ENCODE data around the gene CAPN13.

CAPN13 gene

DNA sequence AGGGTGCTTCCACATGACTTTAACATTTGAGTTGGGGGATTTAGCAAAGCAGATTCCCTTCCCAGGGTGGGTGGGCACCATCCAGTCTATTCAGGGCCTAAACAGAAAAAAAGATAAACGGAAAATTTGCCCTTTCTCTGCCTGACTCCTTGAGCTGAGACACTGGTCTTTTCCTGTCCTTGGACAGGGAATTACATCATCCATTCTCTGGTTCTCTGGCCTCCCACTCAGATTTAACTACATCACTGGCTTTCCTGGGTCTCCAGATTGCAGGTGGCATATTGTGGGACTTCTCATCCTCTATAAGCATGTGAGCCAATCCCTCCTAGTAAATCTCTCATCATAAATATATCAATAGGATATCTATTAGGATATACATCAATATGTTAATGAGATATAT, 25.8 kb downstream of the CAPN13 start:
- H3K4me3 ChIP-seq (ENCODE audit: low read depth, low read length): no peak overlapping the region
- TF ChIP-seq, protein P1, sequence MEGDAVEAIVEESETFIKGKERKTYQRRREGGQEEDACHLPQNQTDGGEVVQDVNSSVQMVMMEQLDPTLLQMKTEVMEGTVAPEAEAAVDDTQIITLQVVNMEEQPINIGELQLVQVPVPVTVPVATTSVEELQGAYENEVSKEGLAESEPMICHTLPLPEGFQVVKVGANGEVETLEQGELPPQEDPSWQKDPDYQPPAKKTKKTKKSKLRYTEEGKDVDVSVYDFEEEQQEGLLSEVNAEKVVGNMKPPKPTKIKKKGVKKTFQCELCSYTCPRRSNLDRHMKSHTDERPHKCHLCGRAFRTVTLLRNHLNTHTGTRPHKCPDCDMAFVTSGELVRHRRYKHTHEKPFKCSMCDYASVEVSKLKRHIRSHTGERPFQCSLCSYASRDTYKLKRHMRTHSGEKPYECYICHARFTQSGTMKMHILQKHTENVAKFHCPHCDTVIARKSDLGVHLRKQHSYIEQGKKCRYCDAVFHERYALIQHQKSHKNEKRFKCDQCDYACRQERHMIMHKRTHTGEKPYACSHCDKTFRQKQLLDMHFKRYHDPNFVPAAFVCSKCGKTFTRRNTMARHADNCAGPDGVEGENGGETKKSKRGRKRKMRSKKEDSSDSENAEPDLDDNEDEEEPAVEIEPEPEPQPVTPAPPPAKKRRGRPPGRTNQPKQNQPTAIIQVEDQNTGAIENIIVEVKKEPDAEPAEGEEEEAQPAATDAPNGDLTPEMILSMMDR (IDR thresholded peaks at IDR 0.05; ENCODE audit: low read depth, low read length, missing control alignments): no peak
- in situ Hi-C loops (cut with HindIII; ENCODE audit: low sequenced_read_pairs): no loop called here
- DNase-seq (ENCODE audit: low read depth): no peak

DNA sequence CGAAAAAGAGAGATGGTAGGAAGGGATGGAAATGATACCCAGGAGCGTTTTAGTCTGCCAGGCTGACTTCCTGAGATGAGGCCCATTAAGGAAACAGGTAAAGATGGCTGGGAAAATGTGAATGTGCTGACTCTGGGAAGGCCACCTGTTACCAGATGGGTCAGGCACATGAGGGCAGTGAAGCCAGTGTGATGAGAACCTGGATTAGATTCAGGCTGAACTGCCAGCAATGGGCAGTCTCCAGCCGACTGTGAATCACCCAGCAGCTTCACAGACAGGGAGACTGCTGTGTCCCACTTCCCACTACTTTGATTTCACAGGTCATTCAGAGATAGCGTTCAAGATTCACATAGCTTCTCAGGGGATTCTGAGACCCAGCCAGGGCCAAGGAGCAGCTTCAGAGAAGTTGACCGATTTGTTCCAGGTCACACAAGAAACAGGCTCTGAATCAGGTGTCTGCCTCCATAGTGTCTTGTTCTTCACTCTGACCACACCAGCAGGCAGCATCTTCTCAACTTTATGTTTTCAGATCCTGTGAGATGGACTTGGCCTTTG, 26.4 kb downstream of the CAPN13 start:
- DNase-seq (ENCODE audit: low read depth): no peak
- in situ Hi-C loops (cut with HindIII; ENCODE audit: low sequenced_read_pairs): no loop called here
- TF ChIP-seq, protein P1 (IDR thresholded peaks at IDR 0.05; ENCODE audit: low read depth, low read length, missing control alignments): no peak
- H3K4me3 ChIP-seq (ENCODE audit: low read depth, low read length): no peak overlapping the region

DNA sequence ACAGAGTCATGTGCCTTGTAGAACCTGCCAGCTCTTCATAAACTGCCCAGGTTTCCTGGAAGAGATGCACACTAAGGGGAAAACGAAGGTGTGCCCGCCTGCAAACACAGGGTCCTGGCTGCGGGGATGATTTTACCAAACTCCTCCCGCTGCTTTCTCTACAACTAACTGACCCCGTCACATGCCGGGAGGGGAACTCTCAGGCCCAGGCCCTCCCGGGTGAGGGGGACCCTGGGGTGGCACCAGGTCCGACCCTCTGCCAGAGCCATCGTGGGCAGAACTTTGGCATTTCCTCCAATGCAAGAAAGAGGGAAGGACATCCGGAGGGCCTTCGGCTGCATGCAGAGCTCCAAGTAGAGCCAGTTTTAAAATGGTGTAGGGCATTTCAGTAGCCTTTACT, 28.6 kb downstream of the CAPN13 start:
- in situ Hi-C loops (cut with HindIII; ENCODE audit: low sequenced_read_pairs): loop anchor here (5.0 kb wide), 1 partner anchor 56 kb away; no protein-coding TSS in a partner anchor
- no peak for DNase-seq (ENCODE audit: low read depth)
- no peak overlapping the region for H3K4me3 ChIP-seq (ENCODE audit: low read depth, low read length)
- TF ChIP-seq, protein P1 (IDR thresholded peaks at IDR 0.05; ENCODE audit: low read depth, low read length, missing control alignments): no peak

DNA sequence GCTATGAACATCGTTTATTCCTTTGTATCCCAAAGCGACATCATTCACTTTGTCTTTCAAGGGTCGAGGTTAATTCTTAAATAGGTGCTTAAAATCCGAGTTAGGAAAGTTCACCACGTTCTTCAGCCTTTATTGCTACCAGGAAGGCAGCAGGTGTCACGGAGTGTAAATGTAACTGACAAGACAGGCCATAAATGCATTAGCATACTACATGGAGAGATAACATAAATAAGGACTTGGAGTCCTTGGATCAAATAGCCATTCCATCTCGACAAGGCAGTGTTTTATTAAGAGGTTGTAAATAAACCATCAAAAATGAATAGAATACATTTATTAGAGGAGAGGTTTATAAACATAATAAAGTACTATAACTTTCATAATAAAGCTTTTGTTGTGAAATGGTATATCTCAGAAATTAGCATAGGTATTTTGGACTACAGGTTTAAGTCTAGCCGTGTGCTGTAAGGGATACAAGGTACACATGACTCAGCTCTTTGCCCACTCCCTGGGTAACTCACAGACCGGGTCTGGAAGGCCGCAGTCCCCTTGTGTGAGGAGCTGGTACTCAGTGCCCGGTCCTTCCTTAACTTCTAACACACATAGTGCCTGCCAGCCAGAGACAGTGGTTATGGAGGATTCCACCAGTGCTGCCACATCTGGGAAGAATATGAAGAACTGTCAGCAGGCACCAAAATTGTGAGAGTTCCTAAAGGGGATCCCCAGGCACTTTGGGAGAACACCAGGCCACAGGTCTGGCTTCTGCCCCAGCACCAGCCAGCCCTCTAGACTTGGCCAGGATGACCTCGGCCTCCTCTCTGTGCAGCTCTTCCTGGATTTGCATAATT, 29.4 kb downstream of the CAPN13 start:
- no peak for DNase-seq (ENCODE audit: low read depth)
- in situ Hi-C loops (cut with HindIII; ENCODE audit: low sequenced_read_pairs): loop anchor here (5.0 kb wide), 1 partner anchor 56 kb away; no protein-coding TSS in a partner anchor
- TF ChIP-seq, protein P1 (IDR thresholded peaks at IDR 0.05; ENCODE audit: low read depth, low read length, missing control alignments): no peak
- H3K4me3 ChIP-seq (ENCODE audit: low read depth, low read length): no peak overlapping the region

DNA sequence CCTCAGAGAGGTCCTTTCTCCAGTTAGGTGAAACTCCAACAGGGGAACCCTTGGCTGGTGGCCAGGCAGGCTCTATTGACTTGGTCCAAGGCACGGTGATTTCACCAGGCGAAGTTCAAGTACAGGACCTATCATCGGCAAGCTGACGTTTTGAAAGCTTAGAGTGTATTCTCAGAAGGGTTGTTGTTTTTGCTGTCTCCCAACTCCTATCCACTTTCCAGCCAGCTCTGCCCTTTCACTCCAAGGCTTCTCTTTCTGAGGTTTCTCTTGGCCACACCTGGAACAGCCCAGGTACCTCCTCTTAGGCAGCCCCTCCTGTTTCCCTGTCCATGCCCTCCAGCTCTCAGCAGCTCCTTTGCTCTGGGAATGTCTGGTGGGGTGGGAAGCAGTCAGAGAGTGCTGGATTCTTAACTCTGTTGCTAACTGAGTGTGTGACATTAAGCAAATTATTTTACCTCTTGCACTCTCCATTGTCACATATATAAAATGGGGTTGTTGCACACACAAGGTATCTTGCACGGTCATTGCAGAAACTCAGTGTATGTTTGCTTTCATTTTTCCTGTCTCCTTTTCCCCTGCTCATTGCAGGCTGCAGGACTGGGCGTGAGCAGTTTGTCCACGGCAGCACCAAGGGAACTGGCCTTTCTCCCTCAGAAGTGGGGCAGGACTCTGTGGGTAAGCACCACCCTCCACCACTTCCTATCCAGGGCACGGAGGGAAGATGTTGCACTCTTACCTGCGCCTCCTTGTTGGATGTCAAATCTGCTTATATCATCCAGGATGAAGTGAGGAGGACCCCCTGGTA, 30.2 kb downstream of the CAPN13 start:
- in situ Hi-C loops (cut with HindIII; ENCODE audit: low sequenced_read_pairs): loop anchor here (5.0 kb wide), 1 partner anchor 55 kb away; no protein-coding TSS in a partner anchor
- no peak for DNase-seq (ENCODE audit: low read depth)
- H3K4me3 ChIP-seq (ENCODE audit: low read depth, low read length): no peak overlapping the region
- TF ChIP-seq, protein P1 (IDR thresholded peaks at IDR 0.05; ENCODE audit: low read depth, low read length, missing control alignments): no peak

DNA sequence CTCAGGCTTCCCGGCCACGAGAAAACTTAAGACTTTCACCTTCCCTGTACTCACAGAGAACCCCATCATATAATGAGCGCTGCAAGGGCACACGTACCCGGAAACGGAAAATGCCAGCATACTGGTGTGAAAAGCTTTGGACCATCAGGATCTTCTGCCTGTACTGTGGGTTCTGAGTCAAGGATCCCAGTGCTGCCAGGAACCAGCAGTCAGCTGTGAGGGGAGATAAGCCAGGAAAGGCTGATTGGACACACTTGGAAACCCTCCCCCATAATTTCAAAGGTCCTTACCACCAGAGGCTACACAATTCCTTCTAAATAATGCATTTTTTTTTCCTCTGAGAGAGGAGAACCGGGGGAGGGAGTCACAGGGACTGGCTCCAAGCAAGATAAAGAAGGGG, 31.4 kb downstream of the CAPN13 start:
- TF ChIP-seq, protein P1 (IDR thresholded peaks at IDR 0.05; ENCODE audit: low read depth, low read length, missing control alignments): no peak
- in situ Hi-C loops (cut with HindIII; ENCODE audit: low sequenced_read_pairs): loop anchor here (5.0 kb wide), 1 partner anchor 54 kb away; no protein-coding TSS in a partner anchor
- no peak overlapping the region for H3K4me3 ChIP-seq (ENCODE audit: low read depth, low read length)
- DNase-seq (ENCODE audit: low read depth): no peak

All from astrocyte of the cerebellum (primary cell).